HL-60 (cell line): Measurements from ENCODE around the gene SYNM.

Source experiments
- DNase-seq, 2 experiments: peaks; one replicate each; pipeline ENCODE4 v3.0.0-alpha.2; 2010 to 2020; ENCODE audit warnings: low read depth in 1 of 2, low spot score in 1 of 2
- H3K27ac ChIP-seq: fragments of 250-450 bp; sonication (Bioruptor Pico); replicated peaks from 2 replicates; pipeline ENCODE4 v1.5.1; 2020; ENCODE audit warnings: mild to moderate bottlenecking, moderate library complexity
- H3K27me3 ChIP-seq: fragments of 250-450 bp; sonication (Bioruptor Pico); 2 replicates; pipeline ENCODE4 v1.5.1; 2021; ENCODE audit warnings: mild to moderate bottlenecking, moderate library complexity; ENCODE audit not compliant: insufficient read depth, poor library complexity, severe bottlenecking
- H3K4me3 ChIP-seq: replicated peaks from 2 replicates; pipeline ENCODE4 v1.5.1; 2011; ENCODE audit warnings: mild to moderate bottlenecking, control low read depth, low read length; ENCODE audit not compliant: insufficient read depth
- GABPA ChIP-seq: IDR thresholded peaks from 2 replicates; pipeline ENCODE4 v1.6.1; 2012; ENCODE audit warnings: low read depth
- POLR2AphosphoS5 ChIP-seq: IDR thresholded peaks from 2 replicates; pipeline ENCODE4 v1.6.1; 2012; ENCODE audit warnings: low read depth
- SPI1 ChIP-seq: IDR thresholded peaks from 2 replicates; pipeline ENCODE4 v1.6.1; 2012; ENCODE audit warnings: low read depth, mild to moderate bottlenecking, borderline replicate concordance
- TF ChIP-seq, protein P1 (sequence below): IDR thresholded peaks from 2 replicates; pipeline ENCODE4 v1.6.1; 2012; ENCODE audit warnings: low read depth; ENCODE audit not compliant: insufficient replicate concordance
- TF ChIP-seq, protein P2 (sequence below): IDR thresholded peaks from one replicate; pipeline ENCODE4 v1.5.1; 2011; ENCODE audit warnings: low read length, control low read depth, inconsistent platforms; ENCODE audit not compliant: insufficient read depth

The SYNM gene

GRCh38 chr15:99143242-99143641, 38.4 kb downstream of the SYNM start:
- TF ChIP-seq, protein P1, sequence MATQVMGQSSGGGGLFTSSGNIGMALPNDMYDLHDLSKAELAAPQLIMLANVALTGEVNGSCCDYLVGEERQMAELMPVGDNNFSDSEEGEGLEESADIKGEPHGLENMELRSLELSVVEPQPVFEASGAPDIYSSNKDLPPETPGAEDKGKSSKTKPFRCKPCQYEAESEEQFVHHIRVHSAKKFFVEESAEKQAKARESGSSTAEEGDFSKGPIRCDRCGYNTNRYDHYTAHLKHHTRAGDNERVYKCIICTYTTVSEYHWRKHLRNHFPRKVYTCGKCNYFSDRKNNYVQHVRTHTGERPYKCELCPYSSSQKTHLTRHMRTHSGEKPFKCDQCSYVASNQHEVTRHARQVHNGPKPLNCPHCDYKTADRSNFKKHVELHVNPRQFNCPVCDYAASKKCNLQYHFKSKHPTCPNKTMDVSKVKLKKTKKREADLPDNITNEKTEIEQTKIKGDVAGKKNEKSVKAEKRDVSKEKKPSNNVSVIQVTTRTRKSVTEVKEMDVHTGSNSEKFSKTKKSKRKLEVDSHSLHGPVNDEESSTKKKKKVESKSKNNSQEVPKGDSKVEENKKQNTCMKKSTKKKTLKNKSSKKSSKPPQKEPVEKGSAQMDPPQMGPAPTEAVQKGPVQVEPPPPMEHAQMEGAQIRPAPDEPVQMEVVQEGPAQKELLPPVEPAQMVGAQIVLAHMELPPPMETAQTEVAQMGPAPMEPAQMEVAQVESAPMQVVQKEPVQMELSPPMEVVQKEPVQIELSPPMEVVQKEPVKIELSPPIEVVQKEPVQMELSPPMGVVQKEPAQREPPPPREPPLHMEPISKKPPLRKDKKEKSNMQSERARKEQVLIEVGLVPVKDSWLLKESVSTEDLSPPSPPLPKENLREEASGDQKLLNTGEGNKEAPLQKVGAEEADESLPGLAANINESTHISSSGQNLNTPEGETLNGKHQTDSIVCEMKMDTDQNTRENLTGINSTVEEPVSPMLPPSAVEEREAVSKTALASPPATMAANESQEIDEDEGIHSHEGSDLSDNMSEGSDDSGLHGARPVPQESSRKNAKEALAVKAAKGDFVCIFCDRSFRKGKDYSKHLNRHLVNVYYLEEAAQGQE, result no peak
- TF ChIP-seq, protein P2, sequence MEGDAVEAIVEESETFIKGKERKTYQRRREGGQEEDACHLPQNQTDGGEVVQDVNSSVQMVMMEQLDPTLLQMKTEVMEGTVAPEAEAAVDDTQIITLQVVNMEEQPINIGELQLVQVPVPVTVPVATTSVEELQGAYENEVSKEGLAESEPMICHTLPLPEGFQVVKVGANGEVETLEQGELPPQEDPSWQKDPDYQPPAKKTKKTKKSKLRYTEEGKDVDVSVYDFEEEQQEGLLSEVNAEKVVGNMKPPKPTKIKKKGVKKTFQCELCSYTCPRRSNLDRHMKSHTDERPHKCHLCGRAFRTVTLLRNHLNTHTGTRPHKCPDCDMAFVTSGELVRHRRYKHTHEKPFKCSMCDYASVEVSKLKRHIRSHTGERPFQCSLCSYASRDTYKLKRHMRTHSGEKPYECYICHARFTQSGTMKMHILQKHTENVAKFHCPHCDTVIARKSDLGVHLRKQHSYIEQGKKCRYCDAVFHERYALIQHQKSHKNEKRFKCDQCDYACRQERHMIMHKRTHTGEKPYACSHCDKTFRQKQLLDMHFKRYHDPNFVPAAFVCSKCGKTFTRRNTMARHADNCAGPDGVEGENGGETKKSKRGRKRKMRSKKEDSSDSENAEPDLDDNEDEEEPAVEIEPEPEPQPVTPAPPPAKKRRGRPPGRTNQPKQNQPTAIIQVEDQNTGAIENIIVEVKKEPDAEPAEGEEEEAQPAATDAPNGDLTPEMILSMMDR, result no peak
- DNase-seq, result no peak
- Histone ChIP-seq H3K4me3 (no peak overlapping the region), H3K27me3 (no peaks in the 10 kb centered on the region), H3K27ac (no peak overlapping the region)

DNA sequence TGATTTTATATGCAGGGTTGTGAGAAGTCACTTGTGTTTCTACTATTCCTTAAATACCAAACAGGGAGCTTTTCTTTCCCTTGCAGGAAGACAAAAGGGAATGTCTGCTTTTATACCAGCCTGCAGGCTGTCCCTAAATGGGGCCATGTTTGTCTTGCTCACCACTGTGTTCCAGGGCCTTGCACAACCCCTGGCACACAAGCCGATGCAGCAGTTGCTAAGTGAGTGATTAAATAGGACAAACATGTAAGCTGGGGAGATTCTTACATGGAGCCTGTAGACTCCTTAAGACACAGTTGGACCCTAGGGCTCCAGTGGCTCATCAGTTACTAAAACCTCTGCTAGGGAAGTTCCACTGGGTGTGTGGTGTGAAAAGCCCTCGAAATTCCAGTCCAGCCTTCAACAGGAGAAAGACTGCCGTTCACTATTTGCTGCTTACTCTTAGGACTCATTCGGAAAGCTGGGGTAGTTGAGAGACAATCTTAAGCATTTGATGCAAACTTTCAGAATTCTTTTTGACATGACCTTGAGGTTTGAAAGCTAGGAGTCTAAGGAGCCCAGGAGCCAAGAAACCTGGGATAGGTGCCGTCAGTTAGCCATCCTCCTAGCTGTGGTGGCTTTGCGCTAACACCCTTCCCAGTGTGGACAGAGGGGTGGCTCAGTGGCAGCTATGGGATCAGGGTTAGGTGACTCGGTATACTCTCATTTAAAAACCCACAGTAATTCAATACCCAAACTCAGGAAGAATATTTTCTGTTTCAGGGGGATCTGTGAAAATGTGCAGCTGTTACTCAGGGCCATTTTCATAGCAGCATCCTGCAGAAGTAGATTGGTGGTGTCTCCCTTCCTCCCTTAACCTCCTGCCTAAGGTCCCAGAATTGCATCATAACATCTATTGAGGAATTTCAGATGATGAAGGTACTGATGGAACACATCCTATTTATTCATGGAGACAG, 39.1 kb downstream of the SYNM start:
- TF ChIP-seq, protein P2, result no peak
- TF ChIP-seq GABPA (no peak), SPI1 (no peak), POLR2AphosphoS5 (no peak)
- TF ChIP-seq, protein P1, result no peak
- H3K4me3 ChIP-seq, result no peak overlapping the region
- no peak overlapping the region for H3K27ac ChIP-seq
- no peak for DNase-seq
- H3K27me3 ChIP-seq, result no peaks in the 10 kb centered on the region

GRCh38 chr15:99145005-99145404, 40.1 kb downstream of the SYNM start:
- Histone ChIP-seq H3K4me3 (no peak overlapping the region), H3K27me3 (no peaks in the 10 kb centered on the region), H3K27ac (no peak overlapping the region)
- DNase-seq, result no peak
- TF ChIP-seq POLR2AphosphoS5 (no peak), SPI1 (no peak), GABPA (no peak)
- TF ChIP-seq, protein P1, result no peak
- TF ChIP-seq, protein P2, result no peak
